Measurements from ENCODE around the gene LYST.

LYST gene

GRCh38 chr1:235911876-235912275, 45.2 kb upstream of the LYST start:
- Histone ChIP-seq H3K27ac (replicated peaks) (no peak overlapping the region), H3K27me3 (ENCODE audit: insufficient read depth, poor library complexity, severe bottlenecking) (no peaks in the 10 kb centered on the region), H3K4me3 (replicated peaks; ENCODE audit: insufficient read depth, low read length) (no peak overlapping the region)
- TF ChIP-seq GABPA (IDR thresholded peaks at IDR 0.05; ENCODE audit: low read depth) (no peak), SPI1 (IDR thresholded peaks at IDR 0.05; ENCODE audit: borderline replicate concordance, low read depth) (no peak), REST (IDR thresholded peaks at IDR 0.05; ENCODE audit: insufficient replicate concordance, low read depth) (no peak), CTCF (IDR thresholded peaks at IDR 0.05; ENCODE audit: insufficient read depth, low read length) (no peak), POLR2AphosphoS5 (IDR thresholded peaks at IDR 0.05; ENCODE audit: low read depth) (no peak)
- DNase-seq (ENCODE audit: low read depth in 1 of 2, low spot score in 1 of 2) = no peak

- TF ChIP-seq REST (IDR thresholded peaks at IDR 0.05; ENCODE audit: insufficient replicate concordance, low read depth) (no peak), CTCF (IDR thresholded peaks at IDR 0.05; ENCODE audit: insufficient read depth, low read length) (no peak), SPI1 (IDR thresholded peaks at IDR 0.05; ENCODE audit: borderline replicate concordance, low read depth) (no peak), GABPA (IDR thresholded peaks at IDR 0.05; ENCODE audit: low read depth) (no peak), POLR2AphosphoS5 (IDR thresholded peaks at IDR 0.05; ENCODE audit: low read depth) (no peak)
- DNase-seq (ENCODE audit: low read depth in 1 of 2, low spot score in 1 of 2) = no peak
- Histone ChIP-seq H3K27me3 (ENCODE audit: insufficient read depth, poor library complexity, severe bottlenecking) (no peaks in the 10 kb centered on the region), H3K4me3 (replicated peaks; ENCODE audit: insufficient read depth, low read length) (no peak overlapping the region), H3K27ac (replicated peaks) (no peak overlapping the region)
Measured at GRCh38 chr1:235911300-235911662, 44.6 kb upstream of the LYST start.

GRCh38 chr1:235910357-235911299, 43.9 kb upstream of the LYST start:
- no peaks in the 10 kb centered on the region for H3K27me3 ChIP-seq (ENCODE audit: insufficient read depth, poor library complexity, severe bottlenecking)
- H3K4me3 ChIP-seq (replicated peaks; ENCODE audit: insufficient read depth, low read length) = no peak overlapping the region
- H3K27ac ChIP-seq (replicated peaks) = no peak overlapping the region
- no peak for DNase-seq (ENCODE audit: low read depth in 1 of 2, low spot score in 1 of 2)
- TF ChIP-seq SPI1 (IDR thresholded peaks at IDR 0.05; ENCODE audit: borderline replicate concordance, low read depth) (no peak), POLR2AphosphoS5 (IDR thresholded peaks at IDR 0.05; ENCODE audit: low read depth) (no peak), REST (IDR thresholded peaks at IDR 0.05; ENCODE audit: insufficient replicate concordance, low read depth) (no peak), GABPA (IDR thresholded peaks at IDR 0.05; ENCODE audit: low read depth) (no peak), CTCF (IDR thresholded peaks at IDR 0.05; ENCODE audit: insufficient read depth, low read length) (no peak)
